ENCODE measurements around the gene NFIB.

DNA sequence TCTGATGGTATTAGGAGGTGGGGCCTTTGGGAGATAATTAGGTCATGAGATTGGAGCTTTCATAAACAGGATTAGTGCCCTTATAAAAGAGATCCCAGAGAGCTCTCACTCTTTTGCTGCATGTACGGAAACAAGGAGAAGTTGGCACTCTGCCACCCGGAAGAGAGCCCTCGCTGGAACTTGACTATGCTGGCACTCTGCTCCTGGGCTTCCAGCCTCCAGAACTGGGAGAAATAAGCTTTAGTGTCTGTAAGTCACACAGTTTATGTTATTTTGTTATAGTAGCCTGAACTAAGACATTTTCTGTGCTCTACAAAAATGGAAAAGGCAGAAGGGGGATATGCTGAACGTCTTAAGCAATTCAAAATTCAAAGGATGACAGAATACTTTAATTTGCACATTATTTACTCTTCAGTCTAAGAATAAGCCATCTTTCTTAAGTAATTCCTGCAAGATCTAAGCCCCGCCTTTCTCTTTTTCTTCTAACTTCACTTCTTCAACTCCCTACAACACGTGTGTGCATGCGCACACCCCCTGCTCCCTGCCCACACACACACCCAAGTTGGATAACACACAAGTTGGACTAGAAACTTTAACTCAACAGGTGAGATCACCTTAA, 17.3 kb downstream of the NFIB start:
- no peak for TF ChIP-seq YY1 (IDR thresholded peaks at IDR 0.05; ENCODE audit: insufficient read depth, insufficient read length)
- TF ChIP-seq ZNF274 (IDR thresholded peaks at IDR 0.05; ENCODE audit: low read depth, low read length) = no peak
- TF ChIP-seq SUZ12 (IDR thresholded peaks at IDR 0.05; ENCODE audit: extremely low read depth, insufficient read depth, insufficient read length) = no peak

Measured in NT2/D1 (cell line).